ENCODE measurements around the gene OR51G2.

The OR51G2 gene

GRCh38 chr11:4881860-4882500 is 37.2 kb downstream of the OR51G2 start, which contains the start of gene OR51T1:
OR51T1 (plus strand) TSS chr11:4881900; CDS start chr11:4881900, 0 bp downstream.
- H2BK5ac ChIP-seq (ENCODE audit: low read depth, low read length, poor library complexity, severe bottlenecking), result no peak within 1 kb of the TSS
- no peak within 1 kb of the TSS for H2BK15ac ChIP-seq (ENCODE audit: low read depth, poor library complexity, severe bottlenecking)
- H4K91ac ChIP-seq (ENCODE audit: low read length), result no peak within 1 kb of the TSS
- H4K8ac ChIP-seq (ENCODE audit: low read length), result no peak within 1 kb of the TSS
- no peak within 1 kb of the TSS for H3K4ac ChIP-seq (ENCODE audit: low read depth in 1 of 2, low read length in 2 of 2)
- H3K9me3 ChIP-seq (ENCODE audit: control insufficient read depth, low read length), result no peaks in the 10 kb centered on the region
- no peak within 1 kb of the TSS for H2AFZ ChIP-seq (ENCODE audit: low read depth, low read length)
- no peak within 1 kb of the TSS for H3K4me2 ChIP-seq (ENCODE audit: low read length, poor library complexity, severe bottlenecking)
- H3K18ac ChIP-seq (ENCODE audit: low read depth in 1 of 2, low read length in 2 of 2), result no peak within 1 kb of the TSS
- no peaks in the 10 kb centered on the region for H3K79me1 ChIP-seq (replicated peaks; ENCODE audit: low read length, poor library complexity, severe bottlenecking)
- 47% methylated on average over 8 of the region's 8 CpGs for WGBS
- H3K14ac ChIP-seq (ENCODE audit: low read length in 2 of 2), result no peak within 1 kb of the TSS
- H3K4me1 ChIP-seq (ENCODE audit: control insufficient read depth, insufficient read depth, low read depth, low read length), result peaks cover 2% of the 10 kb centered on the region
- no peak within 1 kb of the TSS for H3K23ac ChIP-seq (ENCODE audit: low read length in 2 of 2)
- no peak within 1 kb of the TSS for H2BK120ac ChIP-seq (ENCODE audit: low read depth, low read length)
- H3K36me3 ChIP-seq (ENCODE audit: control insufficient read depth in 1 of 2, insufficient read depth in 2 of 2, low read depth in 1 of 2, low read length in 2 of 2), result no peaks in the 10 kb centered on the region
- no peak within 1 kb of the TSS for H3K27ac ChIP-seq (ENCODE audit: low read length, poor library complexity, severe bottlenecking)
- H3K9ac ChIP-seq (ENCODE audit: low read length), result no peak within 1 kb of the TSS
- H3K27me3 ChIP-seq (ENCODE audit: control insufficient read depth in 1 of 2, insufficient read depth in 1 of 2, low read length in 2 of 2), result no peaks in the 10 kb centered on the region
- H2BK12ac ChIP-seq (ENCODE audit: low read length in 2 of 2), result no peak within 1 kb of the TSS
- no peak within 1 kb of the TSS for H3K4me3 ChIP-seq (ENCODE audit: insufficient read depth in 1 of 2, low read depth in 1 of 2, low read length in 2 of 2)
- no peak within 1 kb of the TSS for H2AK5ac ChIP-seq (ENCODE audit: low read length, severe bottlenecking)
- DNase-seq, result peak; percentile 16

GRCh38 chr11:4881188-4881587 is 38.0 kb downstream of the OR51G2 start:
- WGBS, result 71% methylated on average over 4 of the region's 4 CpGs
- Histone ChIP-seq H3K23ac (ENCODE audit: low read length in 2 of 2) (no peak overlapping the region), H3K4me2 (ENCODE audit: low read length, poor library complexity, severe bottlenecking) (no peak overlapping the region), H3K27ac (ENCODE audit: low read length, poor library complexity, severe bottlenecking) (no peak overlapping the region), H3K9me3 (ENCODE audit: control insufficient read depth, low read length) (no peaks in the 10 kb centered on the region), H3K18ac (ENCODE audit: low read depth in 1 of 2, low read length in 2 of 2) (no peak overlapping the region), H2AFZ (ENCODE audit: low read depth, low read length) (no peak overlapping the region), H2BK15ac (ENCODE audit: low read depth, poor library complexity, severe bottlenecking) (no peak overlapping the region), H3K4me3 (ENCODE audit: insufficient read depth in 1 of 2, low read depth in 1 of 2, low read length in 2 of 2) (no peak overlapping the region), H3K9ac (ENCODE audit: low read length) (no peak overlapping the region), H3K4me1 (ENCODE audit: control insufficient read depth, insufficient read depth, low read depth, low read length) (peaks cover 2% of the 10 kb centered on the region), H2BK12ac (ENCODE audit: low read length in 2 of 2) (no peak overlapping the region), H3K79me1 (replicated peaks; ENCODE audit: low read length, poor library complexity, severe bottlenecking) (no peaks in the 10 kb centered on the region), H3K27me3 (ENCODE audit: control insufficient read depth in 1 of 2, insufficient read depth in 1 of 2, low read length in 2 of 2) (no peaks in the 10 kb centered on the region), H4K91ac (ENCODE audit: low read length) (no peak overlapping the region), H2AK5ac (ENCODE audit: low read length, severe bottlenecking) (no peak overlapping the region), H4K8ac (ENCODE audit: low read length) (no peak overlapping the region), H3K4ac (ENCODE audit: low read depth in 1 of 2, low read length in 2 of 2) (no peak overlapping the region), H3K14ac (ENCODE audit: low read length in 2 of 2) (no peak overlapping the region), H2BK5ac (ENCODE audit: low read depth, low read length, poor library complexity, severe bottlenecking) (no peak overlapping the region), H2BK120ac (ENCODE audit: low read depth, low read length) (no peak overlapping the region), H3K36me3 (ENCODE audit: control insufficient read depth in 1 of 2, insufficient read depth in 2 of 2, low read depth in 1 of 2, low read length in 2 of 2) (no peaks in the 10 kb centered on the region)
- DNase-seq, result no peak

GRCh38 chr11:4865855-4866254 is 53.3 kb downstream of the OR51G2 start:
- Histone ChIP-seq H2BK5ac (ENCODE audit: low read depth, low read length, poor library complexity, severe bottlenecking) (no peak overlapping the region), H3K9ac (ENCODE audit: low read length) (no peak overlapping the region), H4K8ac (ENCODE audit: low read length) (no peak overlapping the region), H2BK120ac (ENCODE audit: low read depth, low read length) (no peak overlapping the region), H3K9me3 (ENCODE audit: control insufficient read depth, low read length) (peaks cover 10% of the 10 kb centered on the region), H3K4ac (ENCODE audit: low read depth in 1 of 2, low read length in 2 of 2) (no peak overlapping the region), H3K4me2 (ENCODE audit: low read length, poor library complexity, severe bottlenecking) (no peak overlapping the region), H3K14ac (ENCODE audit: low read length in 2 of 2) (no peak overlapping the region), H2AK5ac (ENCODE audit: low read length, severe bottlenecking) (no peak overlapping the region), H3K36me3 (ENCODE audit: control insufficient read depth in 1 of 2, insufficient read depth in 2 of 2, low read depth in 1 of 2, low read length in 2 of 2) (no peaks in the 10 kb centered on the region), H2BK15ac (ENCODE audit: low read depth, poor library complexity, severe bottlenecking) (no peak overlapping the region), H3K27me3 (ENCODE audit: control insufficient read depth in 1 of 2, insufficient read depth in 1 of 2, low read length in 2 of 2) (no peaks in the 10 kb centered on the region), H2AFZ (ENCODE audit: low read depth, low read length) (no peak overlapping the region), H3K79me1 (replicated peaks; ENCODE audit: low read length, poor library complexity, severe bottlenecking) (no peaks in the 10 kb centered on the region), H2BK12ac (ENCODE audit: low read length in 2 of 2) (no peak overlapping the region), H3K4me1 (ENCODE audit: control insufficient read depth, insufficient read depth, low read depth, low read length) (no peaks in the 10 kb centered on the region), H3K18ac (ENCODE audit: low read depth in 1 of 2, low read length in 2 of 2) (no peak overlapping the region), H3K4me3 (ENCODE audit: insufficient read depth in 1 of 2, low read depth in 1 of 2, low read length in 2 of 2) (no peak overlapping the region), H3K23ac (ENCODE audit: low read length in 2 of 2) (no peak overlapping the region), H3K27ac (ENCODE audit: low read length, poor library complexity, severe bottlenecking) (no peak overlapping the region), H4K91ac (ENCODE audit: low read length) (no peak overlapping the region)
- no peak for DNase-seq
- 60% methylated on average over 1 of the region's 1 CpG for WGBS

GRCh38 chr11:4863876-4864275 is 55.3 kb downstream of the OR51G2 start:
- Histone ChIP-seq H3K4me2 (ENCODE audit: low read length, poor library complexity, severe bottlenecking) (no peak overlapping the region), H2BK5ac (ENCODE audit: low read depth, low read length, poor library complexity, severe bottlenecking) (no peak overlapping the region), H3K4me1 (ENCODE audit: control insufficient read depth, insufficient read depth, low read depth, low read length) (no peaks in the 10 kb centered on the region)

More at GRCh38 chr11:4863876-4864275, 55.3 kb downstream of the OR51G2 start:
- no peak overlapping the region for H2BK120ac ChIP-seq (ENCODE audit: low read depth, low read length)
- H2BK12ac ChIP-seq (ENCODE audit: low read length in 2 of 2), result no peak overlapping the region
- H2AK5ac ChIP-seq (ENCODE audit: low read length, severe bottlenecking), result no peak overlapping the region
- H3K9ac ChIP-seq (ENCODE audit: low read length), result no peak overlapping the region
- H4K8ac ChIP-seq (ENCODE audit: low read length), result no peak overlapping the region
- no peak overlapping the region for H4K91ac ChIP-seq (ENCODE audit: low read length)
- 87% methylated on average over 2 of the region's 4 CpGs for WGBS
- no peak overlapping the region for H3K4me3 ChIP-seq (ENCODE audit: insufficient read depth in 1 of 2, low read depth in 1 of 2, low read length in 2 of 2)
- H3K18ac ChIP-seq (ENCODE audit: low read depth in 1 of 2, low read length in 2 of 2), result no peak overlapping the region
- H2BK15ac ChIP-seq (ENCODE audit: low read depth, poor library complexity, severe bottlenecking), result no peak overlapping the region
- H3K36me3 ChIP-seq (ENCODE audit: control insufficient read depth in 1 of 2, insufficient read depth in 2 of 2, low read depth in 1 of 2, low read length in 2 of 2), result no peaks in the 10 kb centered on the region
- no peaks in the 10 kb centered on the region for H3K79me1 ChIP-seq (replicated peaks; ENCODE audit: low read length, poor library complexity, severe bottlenecking)
- peaks cover 10% of the 10 kb centered on the region for H3K9me3 ChIP-seq (ENCODE audit: control insufficient read depth, low read length)
- no peak overlapping the region for H3K27ac ChIP-seq (ENCODE audit: low read length, poor library complexity, severe bottlenecking)
- no peak overlapping the region for H2AFZ ChIP-seq (ENCODE audit: low read depth, low read length)
- DNase-seq, result no peak
- no peak overlapping the region for H3K14ac ChIP-seq (ENCODE audit: low read length in 2 of 2)
- no peak overlapping the region for H3K4ac ChIP-seq (ENCODE audit: low read depth in 1 of 2, low read length in 2 of 2)
- no peak overlapping the region for H3K23ac ChIP-seq (ENCODE audit: low read length in 2 of 2)
- H3K27me3 ChIP-seq (ENCODE audit: control insufficient read depth in 1 of 2, insufficient read depth in 1 of 2, low read length in 2 of 2), result no peaks in the 10 kb centered on the region

All from mesenchymal stem cell (in vitro differentiated cells and primary cell).